Neural cell (in vitro differentiated cells): Measurements from ENCODE around the gene ZNF14. TPM values are rescaled to one million over a fixed set of nuclear protein-coding genes. Genes with fewer than 3 reads are reported as not detected.
"Not testable (repeated sequence)": the region's sequence is repeated elsewhere in the genome, so short reads cannot be mapped to it uniquely, and the experiment has no call there.

Experiments used
- H2AFZ ChIP-seq: fragments of 200-600, 300-800 bp; sonication (generic), shearing (Covaris generic); 2 replicates; pipeline ENCODE4 v1.6.0; 2014; ENCODE audit warnings: low read depth, mild to moderate bottlenecking, antibody characterized with exemption, low read length, moderate library complexity
- H3F3A ChIP-seq: fragments of 200-600 bp; shearing (Covaris generic); 2 replicates; pipeline ENCODE4 v1.6.1; 2016; ENCODE audit warnings: mild to moderate bottlenecking, moderate library complexity, mixed read lengths, antibody characterized with exemption, low read length; ENCODE audit not compliant: insufficient read depth, poor library complexity, severe bottlenecking
- H3K27ac ChIP-seq: fragments of 200-600, 300-800 bp; sonication (generic), shearing (Covaris generic); 2 replicates; pipeline ENCODE4 v1.5.1; 2014; ENCODE audit warnings: mild to moderate bottlenecking, low read length, moderate library complexity
- H3K27me3 ChIP-seq: fragments of 300-800, 200-600 bp; sonication (generic), shearing (Covaris generic); 2 replicates; pipeline ENCODE4 v1.6.0; 2014; ENCODE audit warnings: mild to moderate bottlenecking, low read depth, low read length, moderate library complexity; ENCODE audit not compliant: insufficient read depth
- H3K36me3 ChIP-seq: fragments of 300-800, 200-600 bp; sonication (generic), shearing (Covaris generic); 2 replicates; pipeline ENCODE4 v1.5.1; 2014; ENCODE audit warnings: mild to moderate bottlenecking, antibody characterized with exemption, low read length, moderate library complexity; ENCODE audit not compliant: insufficient read depth
- H3K4me2 ChIP-seq: fragments of 300-800, 200-600 bp; sonication (generic), shearing (Covaris generic); 2 replicates; pipeline ENCODE4 v1.6.0; 2014; ENCODE audit warnings: mild to moderate bottlenecking, low read length
- H3K4me3 ChIP-seq: fragments of 300-800, 200-600 bp; sonication (generic), shearing (Covaris generic); 2 replicates; pipeline ENCODE4 v1.5.1; 2014; ENCODE audit warnings: mild to moderate bottlenecking, low read length, moderate library complexity
- H3K79me2 ChIP-seq: fragments of 200-600 bp; shearing (Covaris generic); replicated peaks from 2 replicates; pipeline ENCODE4 v1.6.0; 2014; ENCODE audit warnings: mild to moderate bottlenecking, low read length, moderate library complexity; ENCODE audit not compliant: insufficient read depth
- H3K9ac ChIP-seq: fragments of 300-800, 200-600 bp; sonication (generic), shearing (Covaris generic); 2 replicates; pipeline ENCODE4 v1.6.1; 2016; ENCODE audit warnings: mild to moderate bottlenecking, low read length, mixed read lengths
- H3K9me2 ChIP-seq: fragments of 200-600 bp; shearing (Covaris generic); 2 replicates; pipeline ENCODE4 v1.6.1; 2016; ENCODE audit warnings: mild to moderate bottlenecking, low read length, mixed read lengths; ENCODE audit not compliant: insufficient read depth
- H3K9me3 ChIP-seq: fragments of 200-600, 300-800 bp; sonication (generic), shearing (Covaris generic); 2 replicates; pipeline ENCODE4 v1.6.1; 2016; ENCODE audit warnings: mild to moderate bottlenecking, mixed run types, low read length, moderate library complexity, mixed read lengths
- H4K20me1 ChIP-seq: fragments of 200-600 bp; shearing (Covaris generic); 2 replicates; pipeline ENCODE4 v1.6.1; 2016; ENCODE audit warnings: mild to moderate bottlenecking, mixed run types; ENCODE audit not compliant: insufficient read depth
- CTCF ChIP-seq: fragments of 450-650 bp; IDR thresholded peaks from 2 replicates; pipeline ENCODE4 v1.5.1; 2014; ENCODE audit warnings: antibody characterized with exemption, mild to moderate bottlenecking, moderate library complexity; ENCODE audit not compliant: poor library complexity, severe bottlenecking
- EP300 ChIP-seq: fragments of 450-650 bp; conservative IDR thresholded peaks from 2 replicates; pipeline ENCODE4 v1.6.1; 2014; ENCODE audit warnings: antibody characterized with exemption, mild to moderate bottlenecking, moderate library complexity; ENCODE audit not compliant: poor library complexity, severe bottlenecking
- EZH2 ChIP-seq: fragments of 200-600, 300-800 bp; shearing (Covaris generic), sonication (generic); IDR thresholded peaks from 2 replicates; pipeline ENCODE4 v1.6.1; 2014; ENCODE audit warnings: antibody characterized with exemption, low read length, borderline replicate concordance, mild to moderate bottlenecking; ENCODE audit not compliant: insufficient read depth, poor library complexity, severe bottlenecking
- MXI1 ChIP-seq: fragments of 450-650 bp; conservative IDR thresholded peaks from 2 replicates; pipeline ENCODE4 v1.6.1; 2014; ENCODE audit warnings: antibody characterized with exemption, mild to moderate bottlenecking; ENCODE audit not compliant: poor library complexity, severe bottlenecking
- POLR2AphosphoS5 ChIP-seq: IDR thresholded peaks from 2 replicates; pipeline ENCODE4 v1.6.1; 2012
- RAD21 ChIP-seq: fragments of 450-650 bp; conservative IDR thresholded peaks from 2 replicates; pipeline ENCODE4 v1.6.1; 2014; ENCODE audit warnings: antibody characterized with exemption, mild to moderate bottlenecking, moderate library complexity
- REST ChIP-seq: IDR thresholded peaks from 2 replicates; pipeline ENCODE4 v1.6.1; 2012; ENCODE audit warnings: borderline replicate concordance
- SMC3 ChIP-seq: fragments of 450-650 bp; conservative IDR thresholded peaks from 2 replicates; pipeline ENCODE4 v1.6.1; 2014; ENCODE audit warnings: antibody characterized with exemption, mild to moderate bottlenecking, moderate library complexity; ENCODE audit not compliant: poor library complexity
- TAF1 ChIP-seq: IDR thresholded peaks from 2 replicates; pipeline ENCODE4 v1.6.1; 2012; ENCODE audit warnings: low read depth
- polyA plus RNA-seq: library from polyadenylated mRNA; depleted of rRNA; stranded (reverse); fragments of >200 nt; gene quantifications from 2 replicates; pipeline ENCODE4 v1.2.3, GENCODE V29; 2014

The ZNF14 gene
- polyA plus RNA-seq, 1 donor from 2014 or later: 8.2 TPM

- Histone ChIP-seq H3K36me3 (peaks cover 22% of the 10 kb centered on the region), H3K27ac (no peak overlapping the region), H2AFZ (no peak overlapping the region), H3K9ac (no peak overlapping the region), H3F3A (no peaks in the 10 kb centered on the region), H3K9me2 (no peaks in the 10 kb centered on the region), H3K4me2 (no peak overlapping the region), H3K4me3 (no peak overlapping the region), H4K20me1 (no peaks in the 10 kb centered on the region), H3K79me2 (no peaks in the 10 kb centered on the region), H3K27me3 (no peaks in the 10 kb centered on the region), H3K9me3 (peaks cover 32% of the 10 kb centered on the region)
- TF ChIP-seq TAF1 (no peak), MXI1 (no peak), EZH2 (no peak), RAD21 (no peak), POLR2AphosphoS5 (no peak), EP300 (no peak), REST (no peak), CTCF (no peak), SMC3 (no peak)
These were observed 28.1 kb downstream of the ZNF14 start for GRCh38 chr19:19704836-19705235.

- H3K36me3 ChIP-seq, H3K9ac ChIP-seq, H4K20me1 ChIP-seq, H3F3A ChIP-seq, H3K79me2 ChIP-seq, H3K27ac ChIP-seq, H3K9me2 ChIP-seq, H3K9me3 ChIP-seq, H3K27me3 ChIP-seq, H3K4me3 ChIP-seq, H3K4me2 ChIP-seq, H2AFZ ChIP-seq: not testable (repeated sequence)
These were observed 32.4 kb downstream of the ZNF14 start for GRCh38 chr19:19700493-19700892.

GRCh38 chr19:19697589-19697988 is 35.3 kb downstream of the ZNF14 start:
- H3K36me3 ChIP-seq: no peaks in the 10 kb centered on the region
- no peak overlapping the region for H3K27ac ChIP-seq
- no peak overlapping the region for H3K4me3 ChIP-seq
- no peaks in the 10 kb centered on the region for H3K9me2 ChIP-seq
- no peaks in the 10 kb centered on the region for H3K27me3 ChIP-seq
- no peak overlapping the region for H2AFZ ChIP-seq
- H3K9ac ChIP-seq: no peak overlapping the region
- TF ChIP-seq EP300: no peak
- TF ChIP-seq EZH2: no peak
- no peak for TF ChIP-seq TAF1
- no peak for TF ChIP-seq CTCF
- TF ChIP-seq SMC3: no peak
- TF ChIP-seq RAD21: no peak
- TF ChIP-seq POLR2AphosphoS5: no peak
- TF ChIP-seq REST: no peak
- TF ChIP-seq MXI1: no peak
- H3F3A ChIP-seq: no peaks in the 10 kb centered on the region
- no peaks in the 10 kb centered on the region for H4K20me1 ChIP-seq
- no peak overlapping the region for H3K4me2 ChIP-seq
- no peaks in the 10 kb centered on the region for H3K9me3 ChIP-seq
- no peaks in the 10 kb centered on the region for H3K79me2 ChIP-seq
